ENCODE results near the gene ALOX5AP. TPM values are rescaled to one million over a fixed set of nuclear protein-coding genes. Genes with fewer than 3 reads are reported as not detected.

ALOX5AP gene
- total RNA-seq, 1 donor from 2014 or later = not detected

DNA sequence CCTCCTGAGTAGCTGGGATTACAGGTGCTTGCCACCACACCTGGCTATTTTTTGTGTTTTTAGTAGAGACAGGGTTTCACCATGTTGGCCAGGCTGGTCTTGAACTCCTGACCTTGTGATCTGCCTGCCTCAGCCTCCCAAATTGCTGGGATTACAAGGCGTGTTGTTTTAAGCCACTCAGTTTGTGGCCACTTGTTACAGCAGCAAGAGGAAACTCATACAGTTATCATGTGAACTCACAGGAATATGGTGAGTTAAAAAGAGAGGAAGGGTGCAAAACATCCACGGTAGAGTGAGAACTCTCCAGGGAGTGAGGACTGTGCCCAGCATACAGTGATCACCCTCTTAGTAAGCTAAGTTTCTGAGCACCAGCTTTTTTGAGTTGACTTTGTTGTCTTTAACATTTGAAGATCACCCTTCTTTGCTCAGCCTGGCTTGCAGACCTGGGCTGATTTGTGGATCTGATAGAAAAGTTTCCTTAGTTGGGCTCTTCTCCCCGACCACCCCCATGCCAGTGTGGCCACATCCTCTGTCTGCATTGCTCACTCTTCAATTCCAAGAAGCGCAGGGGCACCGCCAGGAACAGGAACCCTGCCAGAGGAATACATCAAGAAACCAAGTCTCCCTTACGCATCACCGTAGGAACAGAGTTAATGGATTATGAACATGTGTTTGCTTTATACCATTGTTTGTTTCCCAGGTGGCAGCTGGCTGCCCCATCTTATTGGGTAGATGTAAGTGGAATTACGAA is 16.0 kb downstream of the ALOX5AP start:
- no peak for TF ChIP-seq CTCF (conservative IDR thresholded peaks at IDR 0.05)
- peaks cover 23% of the 10 kb centered on the region for H3K4me1 Mint-ChIP-seq (ENCODE audit: unreplicated experiment)

GRCh38 chr13:30752201-30752797 is 17.0 kb downstream of the ALOX5AP start:
- Mint-ChIP-seq H3K4me3 (no peak overlapping the region), H3K9me3 (no peaks in the 10 kb centered on the region), H3K36me3 (no peaks in the 10 kb centered on the region), H3K27me3 (peaks cover 33% of the 10 kb centered on the region), H3K27ac (no peak overlapping the region), H3K4me1 (ENCODE audit: unreplicated experiment) (peaks cover 17% of the 10 kb centered on the region)
- TF ChIP-seq CTCF (conservative IDR thresholded peaks at IDR 0.05) = no peak
- DNase-seq (ENCODE audit: extremely low spot score, unreplicated experiment) = no peak

More for the DNA sequence above, 16.0 kb downstream of the ALOX5AP start:
- no peak overlapping the region for H3K27ac Mint-ChIP-seq
- H3K9me3 Mint-ChIP-seq = no peaks in the 10 kb centered on the region
- H3K4me3 Mint-ChIP-seq = no peak overlapping the region
- no peak for DNase-seq (ENCODE audit: extremely low spot score, unreplicated experiment)
- H3K36me3 Mint-ChIP-seq = no peaks in the 10 kb centered on the region
- peaks cover 33% of the 10 kb centered on the region for H3K27me3 Mint-ChIP-seq

DNA sequence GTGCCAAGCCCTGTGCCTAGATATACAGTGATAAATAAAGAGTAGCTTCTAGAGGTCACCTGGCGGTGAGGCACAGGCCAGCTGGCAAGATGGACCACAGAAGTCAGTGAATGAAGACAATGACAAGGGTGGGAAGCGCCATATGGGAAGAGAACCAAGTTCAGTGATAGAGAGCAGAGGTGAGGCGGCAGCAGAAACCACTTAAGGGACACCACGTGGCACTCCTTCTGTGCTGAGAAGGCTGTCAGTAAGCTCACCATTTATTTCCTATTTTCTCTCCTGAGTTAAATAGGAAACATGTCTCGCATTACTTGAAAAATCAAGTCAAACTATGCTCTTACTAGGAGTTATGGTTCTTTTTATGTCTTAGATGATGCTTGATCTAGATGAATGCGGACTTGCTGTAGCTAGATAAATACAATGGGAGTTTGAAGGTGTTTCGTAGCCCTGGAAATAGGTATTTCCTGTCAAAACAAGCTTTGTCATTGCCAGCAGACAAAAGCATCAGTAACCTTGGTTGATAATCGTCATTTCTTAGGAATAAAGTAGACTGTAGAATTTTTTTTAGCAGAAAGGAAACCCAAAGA is 17.8 kb downstream of the ALOX5AP start:
- Mint-ChIP-seq H3K27me3 (peaks cover 40% of the 10 kb centered on the region), H3K36me3 (no peaks in the 10 kb centered on the region), H3K4me1 (ENCODE audit: unreplicated experiment) (peaks cover 17% of the 10 kb centered on the region), H3K27ac (no peak overlapping the region), H3K4me3 (no peak overlapping the region), H3K9me3 (no peaks in the 10 kb centered on the region)
- TF ChIP-seq CTCF (conservative IDR thresholded peaks at IDR 0.05) = no peak
- no peak for DNase-seq (ENCODE audit: extremely low spot score, unreplicated experiment)

DNA sequence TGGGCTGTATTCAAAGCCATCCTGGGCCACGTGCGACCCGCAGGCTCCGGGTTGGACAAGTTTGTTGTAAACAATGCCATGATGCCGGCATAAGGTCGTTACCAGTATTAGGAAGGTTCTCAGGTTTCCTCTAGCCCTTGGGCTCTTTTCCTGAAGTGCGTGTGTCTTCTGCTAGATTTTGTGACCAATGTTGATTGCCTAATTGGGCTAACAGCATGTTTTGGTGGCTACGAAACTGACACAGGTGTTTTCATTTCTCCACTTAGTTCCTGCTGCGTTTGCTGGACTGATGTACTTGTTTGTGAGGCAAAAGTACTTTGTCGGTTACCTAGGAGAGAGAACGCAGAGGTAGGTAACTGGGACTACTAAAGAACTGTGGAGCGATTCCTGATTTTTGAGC is 20.3 kb downstream of the ALOX5AP start:
- Mint-ChIP-seq H3K4me3 (no peak overlapping the region), H3K4me1 (ENCODE audit: unreplicated experiment) (peaks cover 18% of the 10 kb centered on the region), H3K36me3 (no peaks in the 10 kb centered on the region), H3K9me3 (no peaks in the 10 kb centered on the region), H3K27ac (no peak overlapping the region), H3K27me3 (peaks cover 41% of the 10 kb centered on the region)
- TF ChIP-seq CTCF (conservative IDR thresholded peaks at IDR 0.05) = no peak
- no peak for DNase-seq (ENCODE audit: extremely low spot score, unreplicated experiment)

DNA sequence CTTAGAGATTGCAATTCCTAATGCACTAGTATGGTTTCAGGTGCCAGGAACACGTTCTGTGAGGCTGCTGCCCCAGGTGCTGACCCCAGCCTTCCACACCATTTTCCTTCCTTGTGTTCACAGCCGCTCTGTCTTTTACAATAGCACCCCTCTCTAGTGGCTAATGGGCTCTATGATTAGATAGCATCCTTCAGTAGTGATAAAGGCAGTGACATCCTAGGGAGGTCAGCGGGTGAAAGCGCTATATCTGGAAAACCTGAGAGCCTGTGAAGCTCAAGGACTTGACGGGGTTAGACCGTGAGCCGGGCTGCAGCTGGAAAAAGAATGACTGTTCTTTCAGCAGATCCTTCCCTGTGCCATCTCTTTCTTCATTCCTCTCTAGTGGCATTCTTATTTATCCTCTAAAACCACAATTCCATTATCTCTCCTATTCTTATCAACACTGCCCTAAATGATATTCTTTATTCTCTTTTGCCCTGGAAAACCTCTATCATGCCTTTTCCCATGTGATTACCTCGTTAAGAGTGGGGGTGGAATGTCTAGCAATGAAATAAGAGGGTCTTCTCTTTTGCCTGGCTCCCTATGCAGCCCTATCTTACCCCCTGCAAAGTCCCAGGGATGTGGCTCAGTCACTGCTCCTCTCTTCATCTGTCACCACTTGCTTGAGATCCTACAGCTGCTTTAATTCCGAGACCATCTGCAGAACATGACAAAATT is 21.8 kb downstream of the ALOX5AP start:
- Mint-ChIP-seq H3K27ac (no peak overlapping the region), H3K4me3 (no peak overlapping the region), H3K9me3 (no peaks in the 10 kb centered on the region), H3K27me3 (peaks cover 47% of the 10 kb centered on the region), H3K36me3 (no peaks in the 10 kb centered on the region), H3K4me1 (ENCODE audit: unreplicated experiment) (peaks cover 16% of the 10 kb centered on the region)
- DNase-seq (ENCODE audit: extremely low spot score, unreplicated experiment) = no peak
- TF ChIP-seq CTCF (conservative IDR thresholded peaks at IDR 0.05) = no peak
